C4-2B (cell line): ENCODE measurements around the gene MAST4.

Source experiments
- CTCF ChIP-seq: fragments of 450-650 bp; conservative IDR thresholded peaks from 2 replicates; pipeline ENCODE4 v1.5.1; 2017; ENCODE audit warnings: mild to moderate bottlenecking
- ZFX ChIP-seq: fragments of 450-650 bp; IDR thresholded peaks from 2 replicates; pipeline ENCODE4 v1.6.1; 2017

DNA sequence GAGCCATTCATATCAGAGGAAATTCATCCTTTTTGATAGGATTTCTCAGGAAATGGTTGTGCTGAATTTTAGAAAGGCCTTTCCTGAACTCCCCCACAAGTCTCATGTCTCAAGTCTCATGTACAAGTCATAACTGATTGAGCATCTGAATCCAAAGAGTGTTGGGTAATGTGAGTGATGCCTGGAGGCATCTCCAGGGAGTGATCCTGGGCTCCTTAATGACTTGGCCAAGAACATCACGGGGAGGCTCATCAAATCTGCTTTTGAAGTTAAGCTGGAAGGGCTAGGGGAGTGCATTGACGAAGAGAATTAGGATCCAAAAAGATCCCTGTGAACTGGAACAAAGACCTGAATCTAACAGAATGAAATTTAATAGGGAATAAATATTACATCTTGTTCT lies 79.2 kb downstream of the MAST4 start:
- TF ChIP-seq CTCF: no peak
- no peak for TF ChIP-seq ZFX
